Measurements from ENCODE around the gene MYO1E. TPM values are rescaled to one million over a fixed set of nuclear protein-coding genes. Genes with fewer than 3 reads are reported as not detected.

Gene MYO1E
- total and polyA plus RNA-seq, 4 donors = 6.7 to 70.9 (median 21.6) TPM

DNA sequence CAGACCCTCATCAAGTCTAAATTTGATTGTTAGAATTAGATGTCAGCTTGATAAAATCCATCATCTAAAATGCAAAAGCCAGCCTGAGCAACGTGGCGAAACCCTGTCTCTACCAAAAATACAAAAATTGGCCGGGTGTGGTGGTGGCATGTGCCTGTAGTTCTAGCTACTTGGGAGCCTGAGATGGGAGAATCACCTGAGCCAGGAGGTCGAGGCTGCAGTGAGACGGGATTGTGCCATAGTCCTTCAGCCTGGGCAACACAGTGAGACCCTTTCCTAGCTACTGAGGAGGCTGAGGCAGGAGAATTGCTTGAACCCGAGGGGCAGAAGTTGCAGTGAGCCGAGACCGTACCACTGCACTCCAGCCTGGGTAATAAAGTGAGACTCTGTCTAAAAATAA lies 69.5 kb downstream of the MYO1E start:
- H3K27me3 ChIP-seq (ENCODE audit: control insufficient read depth in 4 of 4, insufficient read depth in 4 of 4, low read length in 3 of 4) = no peaks in the 10 kb centered on the region
- no peaks in the 10 kb centered on the region for H3K36me3 ChIP-seq (ENCODE audit: control insufficient read depth in 4 of 4, insufficient read depth in 3 of 4, low read depth in 1 of 4, low read length in 3 of 4)
- no peak overlapping the region for H3K4me3 ChIP-seq (ENCODE audit: low read depth in 1 of 3, low read length in 3 of 3)
- TF ChIP-seq EGR1 (IDR thresholded peaks at IDR 0.05; ENCODE audit: low read depth in 2 of 2) = no peak
- TF ChIP-seq, protein P1, sequence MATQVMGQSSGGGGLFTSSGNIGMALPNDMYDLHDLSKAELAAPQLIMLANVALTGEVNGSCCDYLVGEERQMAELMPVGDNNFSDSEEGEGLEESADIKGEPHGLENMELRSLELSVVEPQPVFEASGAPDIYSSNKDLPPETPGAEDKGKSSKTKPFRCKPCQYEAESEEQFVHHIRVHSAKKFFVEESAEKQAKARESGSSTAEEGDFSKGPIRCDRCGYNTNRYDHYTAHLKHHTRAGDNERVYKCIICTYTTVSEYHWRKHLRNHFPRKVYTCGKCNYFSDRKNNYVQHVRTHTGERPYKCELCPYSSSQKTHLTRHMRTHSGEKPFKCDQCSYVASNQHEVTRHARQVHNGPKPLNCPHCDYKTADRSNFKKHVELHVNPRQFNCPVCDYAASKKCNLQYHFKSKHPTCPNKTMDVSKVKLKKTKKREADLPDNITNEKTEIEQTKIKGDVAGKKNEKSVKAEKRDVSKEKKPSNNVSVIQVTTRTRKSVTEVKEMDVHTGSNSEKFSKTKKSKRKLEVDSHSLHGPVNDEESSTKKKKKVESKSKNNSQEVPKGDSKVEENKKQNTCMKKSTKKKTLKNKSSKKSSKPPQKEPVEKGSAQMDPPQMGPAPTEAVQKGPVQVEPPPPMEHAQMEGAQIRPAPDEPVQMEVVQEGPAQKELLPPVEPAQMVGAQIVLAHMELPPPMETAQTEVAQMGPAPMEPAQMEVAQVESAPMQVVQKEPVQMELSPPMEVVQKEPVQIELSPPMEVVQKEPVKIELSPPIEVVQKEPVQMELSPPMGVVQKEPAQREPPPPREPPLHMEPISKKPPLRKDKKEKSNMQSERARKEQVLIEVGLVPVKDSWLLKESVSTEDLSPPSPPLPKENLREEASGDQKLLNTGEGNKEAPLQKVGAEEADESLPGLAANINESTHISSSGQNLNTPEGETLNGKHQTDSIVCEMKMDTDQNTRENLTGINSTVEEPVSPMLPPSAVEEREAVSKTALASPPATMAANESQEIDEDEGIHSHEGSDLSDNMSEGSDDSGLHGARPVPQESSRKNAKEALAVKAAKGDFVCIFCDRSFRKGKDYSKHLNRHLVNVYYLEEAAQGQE (IDR thresholded peaks at IDR 0.05) = no peak
- TF ChIP-seq YY1 (IDR thresholded peaks at IDR 0.05) = no peak
- no peak for TF ChIP-seq RXRA (IDR thresholded peaks at IDR 0.05)
- no peak for TF ChIP-seq SP1 (IDR thresholded peaks at IDR 0.05)
- TF ChIP-seq HNF4A (conservative IDR thresholded peaks at IDR 0.05) = no peak
- TF ChIP-seq TAF1 (conservative IDR thresholded peaks at IDR 0.05) = no peak
- no peak for TF ChIP-seq RAD21 (IDR thresholded peaks at IDR 0.05)
- no peak for TF ChIP-seq GABPA (IDR thresholded peaks at IDR 0.05 in 1 of 2, conservative IDR thresholded peaks at IDR 0.05 in 1 of 2)
- TF ChIP-seq, protein P2, sequence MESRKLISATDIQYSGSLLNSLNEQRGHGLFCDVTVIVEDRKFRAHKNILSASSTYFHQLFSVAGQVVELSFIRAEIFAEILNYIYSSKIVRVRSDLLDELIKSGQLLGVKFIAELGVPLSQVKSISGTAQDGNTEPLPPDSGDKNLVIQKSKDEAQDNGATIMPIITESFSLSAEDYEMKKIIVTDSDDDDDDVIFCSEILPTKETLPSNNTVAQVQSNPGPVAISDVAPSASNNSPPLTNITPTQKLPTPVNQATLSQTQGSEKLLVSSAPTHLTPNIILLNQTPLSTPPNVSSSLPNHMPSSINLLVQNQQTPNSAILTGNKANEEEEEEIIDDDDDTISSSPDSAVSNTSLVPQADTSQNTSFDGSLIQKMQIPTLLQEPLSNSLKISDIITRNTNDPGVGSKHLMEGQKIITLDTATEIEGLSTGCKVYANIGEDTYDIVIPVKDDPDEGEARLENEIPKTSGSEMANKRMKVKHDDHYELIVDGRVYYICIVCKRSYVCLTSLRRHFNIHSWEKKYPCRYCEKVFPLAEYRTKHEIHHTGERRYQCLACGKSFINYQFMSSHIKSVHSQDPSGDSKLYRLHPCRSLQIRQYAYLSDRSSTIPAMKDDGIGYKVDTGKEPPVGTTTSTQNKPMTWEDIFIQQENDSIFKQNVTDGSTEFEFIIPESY (IDR thresholded peaks at IDR 0.05) = no peak
- H3K9me3 ChIP-seq (ENCODE audit: control insufficient read depth in 4 of 4, low read length in 3 of 4) = no peaks in the 10 kb centered on the region
- peaks cover 5 to 33% (median 18%) of the 10 kb centered on the region in 4 donors for H3K4me1 ChIP-seq (ENCODE audit: control insufficient read depth in 4 of 4, insufficient read depth in 4 of 4, low read length in 3 of 4)
- DNase-seq (ENCODE audit: low spot score) = no peak
- H3K9ac ChIP-seq (ENCODE audit: low read depth in 1 of 2, low read length in 2 of 2) = no peak overlapping the region
- 96% methylated on average over 8 of the region's 8 CpGs for WGBS
- H3K27ac ChIP-seq (ENCODE audit: low read depth in 1 of 2, low read length in 2 of 2) = no peak overlapping the region

DNA sequence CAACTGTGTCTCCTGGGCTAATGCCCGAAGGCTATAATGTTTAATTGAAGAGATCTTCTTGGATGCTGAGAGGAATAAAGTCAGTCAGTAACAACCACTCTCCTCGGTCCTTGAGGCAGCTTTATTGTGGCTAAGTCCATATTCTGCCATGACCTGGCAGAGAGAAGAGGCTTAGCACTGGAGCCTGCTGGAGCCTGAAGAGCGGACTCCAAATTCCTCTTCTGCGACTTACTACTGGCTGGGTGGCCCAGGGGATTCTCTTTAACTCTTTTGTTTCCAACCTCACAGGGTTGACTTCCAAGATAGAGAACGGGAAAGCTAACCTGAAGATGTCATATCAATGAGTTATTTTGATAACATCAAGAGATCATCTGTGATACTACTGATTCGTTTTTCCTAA lies 71.1 kb downstream of the MYO1E start:
- Histone ChIP-seq H3K9ac (ENCODE audit: low read depth in 1 of 2, low read length in 2 of 2) (no peak overlapping the region), H3K36me3 (ENCODE audit: control insufficient read depth in 4 of 4, insufficient read depth in 3 of 4, low read depth in 1 of 4, low read length in 3 of 4) (no peaks in the 10 kb centered on the region), H3K27ac (ENCODE audit: low read depth in 1 of 2, low read length in 2 of 2) (no peak overlapping the region), H3K27me3 (ENCODE audit: control insufficient read depth in 4 of 4, insufficient read depth in 4 of 4, low read length in 3 of 4) (no peaks in the 10 kb centered on the region), H3K4me1 (ENCODE audit: control insufficient read depth in 4 of 4, insufficient read depth in 4 of 4, low read length in 3 of 4) (peaks cover 2 to 27% (median 11%) of the 10 kb centered on the region in 4 donors), H3K9me3 (ENCODE audit: control insufficient read depth in 4 of 4, low read length in 3 of 4) (no peaks in the 10 kb centered on the region), H3K4me3 (ENCODE audit: low read depth in 1 of 3, low read length in 3 of 3) (no peak overlapping the region)
- WGBS = 92% methylated on average over 6 of the region's 6 CpGs
- TF ChIP-seq TAF1 (conservative IDR thresholded peaks at IDR 0.05) = no peak
- TF ChIP-seq RXRA (IDR thresholded peaks at IDR 0.05) = no peak
- TF ChIP-seq GABPA (IDR thresholded peaks at IDR 0.05 in 1 of 2, conservative IDR thresholded peaks at IDR 0.05 in 1 of 2) = no peak
- no peak for TF ChIP-seq HNF4A (conservative IDR thresholded peaks at IDR 0.05)
- TF ChIP-seq FOXA1 (IDR thresholded peaks at IDR 0.05) = no peak
- no peak for TF ChIP-seq EGR1 (IDR thresholded peaks at IDR 0.05; ENCODE audit: low read depth in 2 of 2)
- TF ChIP-seq, protein P2 (IDR thresholded peaks at IDR 0.05) = no peak
- TF ChIP-seq, protein P3, sequence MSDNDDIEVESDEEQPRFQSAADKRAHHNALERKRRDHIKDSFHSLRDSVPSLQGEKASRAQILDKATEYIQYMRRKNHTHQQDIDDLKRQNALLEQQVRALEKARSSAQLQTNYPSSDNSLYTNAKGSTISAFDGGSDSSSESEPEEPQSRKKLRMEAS (IDR thresholded peaks at IDR 0.05) = no peak
- DNase-seq (ENCODE audit: low spot score) = no peak

Data from liver (tissue), 9 donors.